Astrocyte (in vitro differentiated cells and primary cell): ENCODE data around the gene APBB1.

ENCODE experiments used
- CTCF ChIP-seq: IDR thresholded peaks from 2 replicates; pipeline ENCODE4 v1.5.1; 2011; ENCODE audit warnings: low read depth, mild to moderate bottlenecking, inconsistent platforms, low read length, moderate library complexity; ENCODE audit not compliant: insufficient read depth
- EZH2 ChIP-seq: IDR thresholded peaks from 2 replicates; pipeline ENCODE4 v1.6.1; 2012; ENCODE audit warnings: mild to moderate bottlenecking, low read length, inconsistent platforms; ENCODE audit not compliant: insufficient read depth

- no peak for TF ChIP-seq CTCF
- no peak for TF ChIP-seq EZH2
These were observed 67.0 kb downstream of the APBB1 start for GRCh38 chr11:6351782-6352382.
